ENCODE results near the gene ZBTB3. TPM values are rescaled to one million over a fixed set of nuclear protein-coding genes. Genes with fewer than 3 reads are reported as not detected.

Gene ZBTB3
- total and polyA plus RNA-seq, 9 of the 15 experiments (the other 6 are each of a cell fraction or from before 2014, with no cell fraction given): 1.9 to 10.0 (median 4.9) TPM

GRCh38 chr11:62791501-62792201, 37.7 kb upstream of the ZBTB3 start, which contains the start of gene TMEM223 (continued):
- no peak for TF ChIP-seq THRB (CRISPR knock-in tag; conservative IDR thresholded peaks at IDR 0.05)
- TF ChIP-seq ZNF347 (CRISPR knock-in tag; IDR thresholded peaks at IDR 0.05; ENCODE audit: low read depth): no peak
- TF ChIP-seq GATAD2A (IDR thresholded peaks at IDR 0.05): no peak
- peak; percentile 58 for TF ChIP-seq CTBP1 (IDR thresholded peaks at IDR 0.05; ENCODE audit: borderline replicate concordance)
- no peak for TF ChIP-seq ZNF124 (CRISPR knock-in tag; IDR thresholded peaks at IDR 0.05)
- TF ChIP-seq KHSRP (IDR thresholded peaks at IDR 0.05): no peak
- no peak for TF ChIP-seq ZZZ3 (IDR thresholded peaks at IDR 0.05)
- TF ChIP-seq CGGBP1 (CRISPR knock-in tag; IDR thresholded peaks at IDR 0.05): no peak
- TF ChIP-seq RBM39 (optimal IDR thresholded peaks at IDR 0.05; ENCODE audit: low read depth, low read length): no peak
- no peak for TF ChIP-seq GMEB1 (CRISPR knock-in tag; IDR thresholded peaks at IDR 0.05)
- TF ChIP-seq XRCC3 (IDR thresholded peaks at IDR 0.05): no peak
- TF ChIP-seq ZBTB5 (IDR thresholded peaks at IDR 0.05): no peak
- TF ChIP-seq GABPB2 (CRISPR knock-in tag; conservative IDR thresholded peaks at IDR 0.05): no peak
- TF ChIP-seq HCFC1 (IDR thresholded peaks at IDR 0.05; ENCODE audit: low read depth, low read length): peak; percentile 59
- TF ChIP-seq MECOM (CRISPR knock-in tag; IDR thresholded peaks at IDR 0.05): no peak
- TF ChIP-seq NR3C1 (CRISPR knock-in tag; IDR thresholded peaks at IDR 0.05): no peak
- TF ChIP-seq TEAD2 (tag; IDR thresholded peaks at IDR 0.05): no peak
- TF ChIP-seq SETDB1 (IDR thresholded peaks at IDR 0.05; ENCODE audit: low read length): no peak
- TF ChIP-seq BHLHE40 (IDR thresholded peaks at IDR 0.05; ENCODE audit: low read length): no peak; the same call in 1 of the 2 replicates
- no peak for TF ChIP-seq MCM3 (IDR thresholded peaks at IDR 0.05)
- TF ChIP-seq BRF2 (IDR thresholded peaks at IDR 0.05; ENCODE audit: borderline replicate concordance, insufficient read depth, insufficient read length): no peak
- peak; percentile 81 for TF ChIP-seq THAP7 (CRISPR knock-in tag; IDR thresholded peaks at IDR 0.05)
- peak; percentile 81 for TF ChIP-seq ZBTB17 (CRISPR knock-in tag; IDR thresholded peaks at IDR 0.05)
- peak; percentile 48; the same call in 1 of the 2 replicates for TF ChIP-seq TOE1 (IDR thresholded peaks at IDR 0.05; ENCODE audit: borderline replicate concordance)
- TF ChIP-seq TOE1 (CRISPR knock-in tag; IDR thresholded peaks at IDR 0.05; ENCODE audit: borderline replicate concordance, low read depth): no peak

All from K562 (cell line).